Measurements from ENCODE around the gene DDX3X.

Gene DDX3X

GRCh38 chrX:41302370-41302769 is 31.6 kb upstream of the DDX3X start:
- TF ChIP-seq CREB1 (IDR thresholded peaks at IDR 0.05; ENCODE audit: low read depth), result no peak
- TF ChIP-seq EP300 (IDR thresholded peaks at IDR 0.05; ENCODE audit: borderline replicate concordance), result no peak
- TF ChIP-seq EGR1 (IDR thresholded peaks at IDR 0.05), result no peak
- no peak for TF ChIP-seq USF1 (IDR thresholded peaks at IDR 0.05)
- TF ChIP-seq CEBPB (IDR thresholded peaks at IDR 0.05), result no peak
- TF ChIP-seq FOXM1 (IDR thresholded peaks at IDR 0.05; ENCODE audit: borderline replicate concordance, low read depth), result no peak
- no peak for TF ChIP-seq RAD21 (IDR thresholded peaks at IDR 0.05; ENCODE audit: low read depth)
- no peak for TF ChIP-seq TEAD4 (IDR thresholded peaks at IDR 0.05)
- TF ChIP-seq TAF1 (IDR thresholded peaks at IDR 0.05; ENCODE audit: low read depth), result no peak
- TF ChIP-seq REST (IDR thresholded peaks at IDR 0.05; ENCODE audit: low read depth), result no peak
- TF ChIP-seq TCF12 (IDR thresholded peaks at IDR 0.05; ENCODE audit: low read depth), result no peak
- TF ChIP-seq MAX (IDR thresholded peaks at IDR 0.05), result no peak
- no peak for TF ChIP-seq YY1 (IDR thresholded peaks at IDR 0.05; ENCODE audit: low read depth)
- TF ChIP-seq ZBTB7A (IDR thresholded peaks at IDR 0.05; ENCODE audit: low read depth), result no peak

- TF ChIP-seq NFIC (IDR thresholded peaks at IDR 0.05) (no peak), USF1 (IDR thresholded peaks at IDR 0.05) (no peak), CREB1 (IDR thresholded peaks at IDR 0.05; ENCODE audit: low read depth) (no peak), RAD21 (IDR thresholded peaks at IDR 0.05; ENCODE audit: low read depth) (no peak), TCF12 (IDR thresholded peaks at IDR 0.05; ENCODE audit: low read depth) (no peak), YY1 (IDR thresholded peaks at IDR 0.05; ENCODE audit: low read depth) (no peak), MAX (IDR thresholded peaks at IDR 0.05) (no peak)
Measured at GRCh38 chrX:41303013-41303412, 30.9 kb upstream of the DDX3X start.

- no peak for TF ChIP-seq CREB1 (IDR thresholded peaks at IDR 0.05; ENCODE audit: low read depth)
- TF ChIP-seq USF1 (IDR thresholded peaks at IDR 0.05), result no peak
- TF ChIP-seq YY1 (IDR thresholded peaks at IDR 0.05; ENCODE audit: low read depth), result no peak
- no peak for TF ChIP-seq MAX (IDR thresholded peaks at IDR 0.05)
- TF ChIP-seq REST (IDR thresholded peaks at IDR 0.05; ENCODE audit: low read depth), result no peak
- TF ChIP-seq EP300 (IDR thresholded peaks at IDR 0.05; ENCODE audit: borderline replicate concordance), result no peak
- no peak for TF ChIP-seq ZBTB7A (IDR thresholded peaks at IDR 0.05; ENCODE audit: low read depth)
- no peak for TF ChIP-seq CEBPB (IDR thresholded peaks at IDR 0.05)
- TF ChIP-seq RAD21 (IDR thresholded peaks at IDR 0.05; ENCODE audit: low read depth), result no peak
- TF ChIP-seq FOXM1 (IDR thresholded peaks at IDR 0.05; ENCODE audit: borderline replicate concordance, low read depth), result no peak
- no peak for TF ChIP-seq EGR1 (IDR thresholded peaks at IDR 0.05)
- TF ChIP-seq NFIC (IDR thresholded peaks at IDR 0.05), result no peak
Measured at GRCh38 chrX:41304178-41304577, 29.8 kb upstream of the DDX3X start.

GRCh38 chrX:41308884-41309647 is 24.9 kb upstream of the DDX3X start:
- no peak for TF ChIP-seq EGR1 (IDR thresholded peaks at IDR 0.05)
- no peak for TF ChIP-seq EP300 (IDR thresholded peaks at IDR 0.05; ENCODE audit: borderline replicate concordance)
- no peak for TF ChIP-seq RAD21 (IDR thresholded peaks at IDR 0.05; ENCODE audit: low read depth)
- TF ChIP-seq NFIC (IDR thresholded peaks at IDR 0.05), result no peak
- no peak for TF ChIP-seq MAX (IDR thresholded peaks at IDR 0.05)
- no peak for TF ChIP-seq TCF12 (IDR thresholded peaks at IDR 0.05; ENCODE audit: low read depth)
- TF ChIP-seq ZBTB7A (IDR thresholded peaks at IDR 0.05; ENCODE audit: low read depth), result no peak
- TF ChIP-seq USF1 (IDR thresholded peaks at IDR 0.05), result no peak
- no peak for TF ChIP-seq CEBPB (IDR thresholded peaks at IDR 0.05)
- no peak for TF ChIP-seq REST (IDR thresholded peaks at IDR 0.05; ENCODE audit: low read depth)
- TF ChIP-seq CREB1 (IDR thresholded peaks at IDR 0.05; ENCODE audit: low read depth), result no peak
- TF ChIP-seq FOXM1 (IDR thresholded peaks at IDR 0.05; ENCODE audit: borderline replicate concordance, low read depth), result no peak
- no peak for TF ChIP-seq TAF1 (IDR thresholded peaks at IDR 0.05; ENCODE audit: low read depth)
- no peak for TF ChIP-seq YY1 (IDR thresholded peaks at IDR 0.05; ENCODE audit: low read depth)
- no peak for TF ChIP-seq TEAD4 (IDR thresholded peaks at IDR 0.05)

Measured in Ishikawa (cell line).